Stimulated activated CD8-positive, alpha-beta memory T cell treated with anti-CD3 and anti-CD28 coated beads, Interleukin-4, amount 100 ng/mL, for 1 hour (primary cell): ENCODE measurements around the gene CLIP4.

Experiments
- DNase-seq, 2 donors: peaks; one replicate each; pipeline ENCODE4 v3.0.0-alpha.2; 2020; ENCODE audit warnings: low read depth in 2 of 2, low spot score in 1 of 2

The CLIP4 gene

GRCh38 chr2:29218071-29218470 lies 102.9 kb downstream of the CLIP4 start:
- DNase-seq = no peak

DNA sequence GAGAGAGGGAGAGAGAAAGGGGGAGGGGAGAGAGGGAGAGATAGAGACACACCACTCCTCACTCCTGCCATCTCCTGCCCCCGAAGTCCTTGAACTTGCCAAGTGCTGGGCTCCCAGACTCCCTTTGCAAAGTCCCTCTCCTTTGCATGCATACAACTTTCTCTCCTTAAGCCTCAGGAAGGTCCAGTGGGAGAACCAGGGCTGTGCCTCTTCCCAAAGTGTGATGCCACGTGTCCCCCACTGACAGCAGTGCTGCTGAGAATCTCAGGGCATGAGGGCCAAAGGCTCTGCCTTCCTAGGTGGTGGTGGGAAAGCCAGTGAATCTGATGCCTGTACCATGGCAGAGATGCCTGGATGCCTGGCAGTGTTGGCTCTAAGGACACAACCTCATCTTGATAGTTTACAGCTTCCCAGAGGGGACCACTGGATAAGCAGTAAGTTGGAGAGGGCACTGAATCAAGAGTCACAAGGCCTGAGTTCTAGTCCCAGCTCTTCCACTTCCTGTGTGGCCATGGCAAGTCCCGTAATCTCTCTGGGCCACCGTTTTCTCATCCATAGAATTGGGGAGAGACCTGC lies 103.4 kb downstream of the CLIP4 start:
- no peak for DNase-seq

DNA sequence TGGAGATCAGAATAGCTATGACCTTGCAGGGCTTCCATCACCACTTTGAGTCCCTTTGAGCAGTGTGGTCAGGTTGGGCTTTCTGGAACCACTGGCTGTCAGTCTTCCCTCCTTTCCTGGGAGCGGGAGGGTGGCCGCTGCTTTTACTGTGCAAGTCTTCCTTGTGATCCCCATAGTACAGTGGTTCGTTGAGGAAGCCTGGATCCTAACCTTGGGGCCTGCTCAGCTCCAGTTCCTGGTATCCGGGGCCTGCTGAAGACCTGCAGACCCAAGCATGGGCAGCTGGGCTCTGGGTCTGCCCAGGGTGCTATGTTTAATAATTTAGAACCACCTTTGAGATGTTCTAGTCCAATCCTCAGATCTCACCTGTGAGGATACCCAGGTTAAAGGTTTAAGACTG lies 104.2 kb downstream of the CLIP4 start:
- DNase-seq = no peak

DNA sequence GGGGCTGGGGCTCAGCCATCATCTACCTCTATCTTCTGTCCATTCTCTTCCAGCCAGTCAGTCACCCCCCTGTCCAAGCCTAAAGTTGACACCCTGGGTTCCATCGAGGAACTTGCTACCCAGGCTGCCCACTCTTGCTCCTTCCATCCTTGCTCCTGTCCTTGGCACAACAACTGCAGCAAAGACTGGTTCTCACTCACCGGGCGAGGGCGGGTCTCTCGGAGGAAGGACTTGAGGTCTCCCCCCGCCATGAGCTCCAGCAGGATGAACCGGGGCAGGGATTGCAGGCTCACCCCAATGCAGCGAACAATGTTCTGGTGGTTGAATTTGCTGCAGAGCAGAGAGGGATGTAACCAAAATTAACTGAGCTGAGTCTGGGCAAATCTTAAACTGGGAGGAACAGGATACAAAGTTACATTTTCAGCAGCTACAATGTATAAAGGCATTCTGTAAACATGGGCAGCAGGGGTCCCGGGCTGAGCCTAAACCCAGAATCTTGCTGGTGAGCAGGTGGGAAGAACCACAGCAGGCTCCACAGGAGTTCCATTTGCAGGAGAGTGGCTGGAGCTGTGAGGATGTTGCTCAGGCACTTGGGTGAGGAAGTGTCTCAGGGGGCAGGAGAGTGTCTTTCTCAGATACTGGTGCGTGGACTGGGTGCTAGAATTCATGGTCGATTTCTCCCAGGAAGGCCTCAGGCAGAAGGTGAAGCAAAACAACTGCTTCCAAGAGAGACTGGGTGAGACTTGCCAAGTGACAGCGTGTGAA lies 105.5 kb downstream of the CLIP4 start:
- no peak for DNase-seq

- no peak for DNase-seq
Observed at GRCh38 chr2:29222381-29223179, 107.4 kb downstream of the CLIP4 start.

- no peak for DNase-seq
Observed at GRCh38 chr2:29223257-29223656, 108.0 kb downstream of the CLIP4 start.

- DNase-seq = no peak
Observed at GRCh38 chr2:29223851-29224692, 108.9 kb downstream of the CLIP4 start.

DNA sequence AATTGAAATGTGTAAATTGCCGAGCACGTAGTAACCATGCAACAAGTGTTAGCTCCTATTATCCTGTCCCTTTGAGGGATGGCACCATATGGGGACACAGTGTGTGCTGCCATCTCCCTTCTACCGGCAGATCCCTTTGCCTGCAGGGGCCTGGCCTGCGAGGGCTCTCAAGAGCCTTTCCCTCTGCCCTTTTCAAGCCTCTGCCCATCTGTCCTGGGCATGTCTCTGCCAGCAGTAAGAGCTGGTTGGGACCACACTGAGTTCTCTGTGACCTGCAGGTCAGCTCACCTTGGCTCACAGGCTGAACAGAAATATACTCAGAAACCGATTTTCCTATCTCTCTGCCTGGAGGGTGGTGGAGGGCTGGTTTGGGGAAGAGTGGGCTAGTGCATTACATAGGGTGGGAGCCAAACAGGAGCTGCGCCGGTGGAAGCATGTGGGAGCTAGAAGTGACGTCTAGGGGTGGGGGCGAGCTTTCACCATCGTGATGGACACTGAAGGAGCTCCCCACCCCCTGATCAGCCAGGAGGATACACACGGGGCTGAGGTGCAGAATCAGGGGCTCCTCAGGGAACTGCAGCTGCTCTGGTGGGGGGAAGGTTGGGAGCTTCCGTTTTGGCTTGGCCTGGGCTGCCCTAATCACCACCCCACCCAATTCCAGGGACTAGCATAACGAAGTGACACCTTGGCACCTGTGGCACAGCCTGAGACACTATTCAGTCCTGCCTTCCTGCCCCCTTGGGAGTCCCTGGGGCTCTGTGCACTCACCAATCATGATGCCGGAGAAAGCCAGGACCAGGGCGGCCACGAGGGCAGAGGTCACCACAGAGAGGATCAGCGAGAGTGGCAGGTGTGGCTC lies 109.7 kb downstream of the CLIP4 start:
- DNase-seq = no peak

DNA sequence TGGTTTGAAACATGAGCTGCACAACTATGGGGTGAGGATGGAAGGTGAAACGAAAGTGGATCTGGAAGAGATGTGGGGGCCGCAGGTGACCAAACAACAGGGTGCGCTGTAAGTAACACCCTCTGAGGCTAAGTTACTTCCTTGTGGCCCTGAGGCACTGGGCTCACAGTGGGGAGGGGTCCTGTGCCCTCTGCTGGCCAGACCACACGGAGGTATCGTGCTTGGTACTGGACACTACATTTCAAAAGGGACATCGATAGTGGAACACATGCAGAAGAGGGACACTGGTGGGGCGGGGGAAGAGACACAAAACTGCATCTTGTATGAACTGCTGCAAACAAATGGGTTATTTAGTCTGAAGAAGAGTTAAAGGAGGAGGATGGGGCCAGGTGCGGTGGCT lies 110.6 kb downstream of the CLIP4 start:
- DNase-seq = no peak

GRCh38 chr2:29226375-29226774 lies 111.2 kb downstream of the CLIP4 start:
- DNase-seq = no peak

GRCh38 chr2:29226808-29227207 lies 111.6 kb downstream of the CLIP4 start:
- no peak for DNase-seq

- DNase-seq = no peak
Observed at GRCh38 chr2:29227935-29228675, 112.9 kb downstream of the CLIP4 start.

- no peak for DNase-seq
Observed at GRCh38 chr2:29228947-29229346, 113.7 kb downstream of the CLIP4 start.

DNA sequence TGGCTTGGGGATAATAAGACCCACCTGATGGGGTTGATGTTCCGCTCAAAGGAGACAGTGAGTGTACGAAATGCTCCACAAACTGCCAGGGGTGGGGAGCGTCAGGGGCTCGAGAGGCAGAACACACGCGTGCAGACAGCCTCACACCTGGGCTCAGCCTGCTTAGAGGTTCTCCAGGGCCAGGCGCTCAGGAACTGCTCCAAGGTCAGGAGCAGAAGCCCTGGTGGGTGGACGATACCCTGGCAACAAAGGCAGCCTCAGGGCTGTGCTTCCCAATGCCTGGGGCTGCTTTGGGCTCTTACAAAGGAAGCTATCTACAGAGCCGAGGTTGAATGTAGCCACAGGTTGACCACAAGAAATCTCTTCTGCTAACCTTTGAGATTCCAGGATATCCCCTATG lies 114.4 kb downstream of the CLIP4 start:
- no peak for DNase-seq

GRCh38 chr2:29232041-29232440 lies 116.8 kb downstream of the CLIP4 start:
- no peak for DNase-seq

DNA sequence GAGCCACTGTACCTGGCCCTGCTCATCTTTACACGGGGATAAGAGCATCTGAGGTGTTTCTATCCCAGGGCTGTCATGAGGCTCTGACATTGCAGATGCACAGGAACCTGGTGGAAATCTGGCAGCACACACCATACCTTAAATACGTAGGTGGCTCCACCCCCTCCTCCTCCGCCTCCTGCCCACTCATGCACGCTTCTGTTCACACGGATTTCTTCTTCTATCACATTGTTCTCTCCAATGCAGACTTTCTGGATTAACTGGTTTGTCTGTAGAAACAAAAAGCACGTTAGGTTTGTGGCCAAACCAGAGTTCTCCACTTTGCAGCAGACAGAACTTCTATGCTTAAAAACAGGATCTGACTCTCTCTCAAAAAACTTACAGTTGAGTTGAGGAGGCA lies 118.2 kb downstream of the CLIP4 start:
- DNase-seq = no peak

GRCh38 chr2:29235411-29235810 lies 120.2 kb downstream of the CLIP4 start:
- DNase-seq = no peak

DNA sequence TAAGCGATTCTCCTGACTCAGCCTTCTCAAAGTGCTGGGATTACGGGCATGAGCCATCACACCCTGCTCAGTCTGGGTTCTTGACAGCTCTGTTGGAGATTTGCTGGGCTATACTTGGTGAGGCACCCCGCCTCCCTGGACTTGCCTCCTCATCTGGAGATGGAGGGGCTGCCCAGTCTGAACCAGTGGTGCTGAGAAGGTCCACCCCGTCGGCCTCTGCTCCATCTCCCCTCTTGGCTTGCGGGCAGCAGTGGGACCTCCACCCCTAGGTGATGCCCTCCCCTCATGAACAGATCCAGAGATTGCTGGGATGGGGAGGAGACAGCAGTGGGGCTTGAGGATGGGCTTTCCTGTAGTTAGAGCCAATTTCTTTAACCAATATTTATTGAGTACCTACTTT lies 120.9 kb downstream of the CLIP4 start:
- DNase-seq = no peak

DNA sequence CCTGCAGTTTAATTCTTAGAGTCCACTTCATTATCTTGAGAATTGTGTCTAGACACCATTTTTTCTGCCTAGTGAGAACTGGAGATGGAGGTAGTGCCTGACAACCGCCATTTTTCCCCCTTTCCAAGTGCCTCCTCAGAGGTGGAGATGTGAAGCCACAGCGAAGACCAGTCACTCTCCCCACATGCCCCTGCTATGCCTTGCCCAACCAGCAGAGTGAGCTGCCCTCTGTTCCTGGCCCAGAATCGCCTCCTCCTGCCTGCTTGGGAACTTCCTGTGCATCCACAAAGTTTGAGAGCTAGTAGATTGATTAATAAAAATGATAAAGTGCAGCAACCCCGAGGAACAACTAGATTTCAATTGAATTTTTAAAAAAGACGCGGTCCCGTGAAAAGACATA lies 123.3 kb downstream of the CLIP4 start:
- no peak for DNase-seq
